GM12878 (cell line): ENCODE data around the gene SELENOT. TPM values are rescaled to one million over a fixed set of nuclear protein-coding genes. Genes with fewer than 3 reads are reported as not detected.
A peak's percentile ranks its signal among the peaks of the same experiment; 100 is the strongest.

ENCODE experiments used
- ATAC-seq: fragments of 200-7000 bp; cut with Tn5 transposase; 3 replicates; pipeline ENCODE4 v1.9.1; 2020; ENCODE audit warnings: mild to moderate bottlenecking, moderate library complexity
- BruUV-seq: library from RNA; stranded (reverse); fragments of 400-500 nt; replicated peaks from 2 replicates; lab custom pipeline; 2021; lab: Mats Ljungman, UMichigan
- CTCF ChIA-PET: fragments of 300-600 bp; sonication (Branson Sonifier 250); formaldehyde crosslinking; extraction: SDS; loops from one replicate; lab custom pipeline; 2021; ENCODE audit warnings: inconsistent platforms; lab: Yijun Ruan, JAX
- POLR2A ChIA-PET: fragments of 350-600 bp; formaldehyde crosslinking; extraction: SDS; loops from one replicate; lab custom pipeline; 2021; ENCODE audit warnings: inconsistent platforms; lab: Charles Lee
- RAD21 ChIA-PET: fragments of 300-600 bp; sonication (Branson Sonifier 250); formaldehyde crosslinking; loops from one replicate; lab custom pipeline; 2023; ENCODE audit warnings: antibody characterized with exemption; ENCODE audit not compliant: unreplicated experiment; lab: Charles Lee
- SMC1A ChIA-PET: fragments of 300-600 bp; sonication (Branson Sonifier 250); formaldehyde crosslinking; loops from one replicate; lab custom pipeline; 2023; ENCODE audit not compliant: unreplicated experiment, uncharacterized antibody; lab: Charles Lee
- DNase-seq: peaks from one replicate; pipeline ENCODE4 v3.0.0-alpha.2; 2011; ENCODE audit warnings: low read depth, low spot score
- FAIRE-seq: peaks from 3 replicates; lab custom pipeline; 2011; peaks lifted over from hg19 to GRCh38; lab: Jason Lieb, UNC
- H2AFZ ChIP-seq: 2 replicates; pipeline ENCODE4 v1.6.0; 2011; ENCODE audit warnings: low read depth, low read length, control low read depth; ENCODE audit not compliant: control insufficient read depth
- H3K27ac ChIP-seq: 2 replicates; pipeline ENCODE4 v1.5.1; 2011; ENCODE audit warnings: control low read depth; ENCODE audit not compliant: control insufficient read depth, insufficient read depth
- H3K27me3 ChIP-seq, 2 experiments: replicated peaks in 1 of 2; 2 replicates each; pipeline versions ENCODE4 v1.6.0 to v1.6.1; 2011; ENCODE audit warnings: low read length in 1 of 2; ENCODE audit not compliant: control insufficient read depth in 2 of 2, insufficient read depth in 2 of 2
- H3K36me3 ChIP-seq, 2 experiments: 2 replicates each; pipeline ENCODE4 v1.5.1; 2011; ENCODE audit warnings: low read length in 1 of 2; ENCODE audit not compliant: control insufficient read depth in 2 of 2, insufficient read depth in 2 of 2
- H3K4me1 ChIP-seq: 2 replicates; pipeline ENCODE4 v1.6.1; 2011; ENCODE audit warnings: mild to moderate bottlenecking, low read length, moderate library complexity, mixed read lengths; ENCODE audit not compliant: control insufficient read depth, insufficient read depth
- H3K4me2 ChIP-seq: 2 replicates; pipeline ENCODE4 v1.6.0; 2011; ENCODE audit warnings: control low read depth; ENCODE audit not compliant: control insufficient read depth, insufficient read depth
- H3K4me3 ChIP-seq: fragments of 200-600 bp; sonication (generic); 2 replicates; pipeline ENCODE4 v1.5.1; 2016
- H3K79me2 ChIP-seq: 2 replicates; pipeline ENCODE4 v1.6.0; 2011; ENCODE audit warnings: low read length; ENCODE audit not compliant: control insufficient read depth, insufficient read depth
- H3K9ac ChIP-seq: 2 replicates; pipeline ENCODE4 v1.8.0; 2011; ENCODE audit warnings: low read length, control low read depth, mixed read lengths; ENCODE audit not compliant: control insufficient read depth, insufficient read depth
- H3K9me3 ChIP-seq: replicated peaks from 3 replicates; pipeline ENCODE4 v1.5.1; 2011; ENCODE audit warnings: mild to moderate bottlenecking, low read length; ENCODE audit not compliant: control insufficient read depth, insufficient read depth
- H4K20me1 ChIP-seq: 2 replicates; pipeline ENCODE4 v1.6.0; 2011; ENCODE audit not compliant: control insufficient read depth, insufficient read depth
- ASH2L ChIP-seq: fragments of 300-600, 200-600 bp; sonication (generic); IDR thresholded peaks from 2 replicates; pipeline ENCODE4 v1.6.1; 2017; ENCODE audit warnings: low read depth, mild to moderate bottlenecking, borderline replicate concordance
- MXI1 ChIP-seq: fragments of 150-350 bp; IDR thresholded peaks from 2 replicates; pipeline ENCODE4 v1.6.1; 2011; ENCODE audit warnings: low read depth, mild to moderate bottlenecking, inconsistent platforms, low read length, improper control_type of control experiment
- PAX8 ChIP-seq: fragments of 450-650 bp; IDR thresholded peaks from 2 replicates; pipeline ENCODE4 v1.6.1; 2017; ENCODE audit warnings: mild to moderate bottlenecking, moderate library complexity
- POU2F2 ChIP-seq: IDR thresholded peaks from 3 replicates; pipeline ENCODE4 v1.6.1; 2011; ENCODE audit warnings: low read depth, mild to moderate bottlenecking, low read length, borderline replicate concordance
- RAD21 ChIP-seq: IDR thresholded peaks from 2 replicates; pipeline ENCODE4 v1.6.1; 2011; ENCODE audit warnings: mild to moderate bottlenecking, low read depth, low read length, moderate library complexity; ENCODE audit not compliant: insufficient read depth
- RFX5 ChIP-seq: IDR thresholded peaks from 2 replicates; pipeline ENCODE4 v1.6.1; 2011; ENCODE audit warnings: low read depth, low read length, improper control_type of control experiment
- ZNF217 ChIP-seq: fragments of 450-650 bp; IDR thresholded peaks from 2 replicates; pipeline ENCODE4 v1.6.1; 2017; ENCODE audit warnings: antibody characterized with exemption, mild to moderate bottlenecking
- WGBS: methylation state at CpG from one replicate; pipeline ENCODE4 v1.1.6; 2016; ENCODE audit warnings: low lambda C conversion rate; ENCODE audit not compliant: insufficient replicate concordance, insufficient coverage; ENCODE audit errors: missing lambda C conversion rate; 5-methylcytosine and 5-hydroxymethylcytosine counted together
- in situ Hi-C: fragments of 300-500 bp; cut with MboI; formaldehyde crosslinking; loops from 9 replicates; pipeline ENCODE4 v1.14.3; 2018; ENCODE audit warnings: mixed read lengths
- intact Hi-C: fragments of 100-400 bp; cut with micrococcal nuclease; formaldehyde crosslinking; loops from one replicate; pipeline ENCODE4 v1.14.2; 2022; ENCODE audit not compliant: unreplicated experiment
- polyA plus RNA-seq, 11 experiments: library from polyadenylated mRNA; depleted of rRNA in 4 of 11; unstranded in 6 of 11; stranded (reverse) in 5 of 11; fragments of >200 nt; fragmentation: Nextera tagmentation in 4 of 11; fragmentation: Illumina TruSeq in 1 of 11; extraction: Ambion mirVana in 4 of 11; extraction: Trizol in 1 of 11; gene quantifications; 1 replicate in 1 of 11; 2 replicates in 10 of 11; pipeline versions ENCODE4 v1.2.1 to v1.2.3, GENCODE V29; 2011 to 2016; ENCODE audit warnings: inconsistent platforms in 2 of 11, missing spikeins in 2 of 11, low read depth in 1 of 11
- total RNA-seq, 4 experiments: library from RNA; depleted of rRNA in 3 of 4; stranded (reverse); fragments of >200 nt in 3 of 4; fragmentation: Illumina TruSeq in 1 of 4; extraction: Trizol in 1 of 4; gene quantifications; 2 replicates each; pipeline versions ENCODE4 v1.2.1 to v1.2.3, GENCODE V29; 2013 to 2021
- TF ChIP-seq, protein P1 (sequence below): fragments of 450-650 bp; IDR thresholded peaks from 2 replicates; pipeline ENCODE4 v1.6.1; 2017; ENCODE audit warnings: mild to moderate bottlenecking, low read depth, inconsistent platforms; ENCODE audit not compliant: poor library complexity, severe bottlenecking
- TF ChIP-seq, protein P2 (sequence below): fragments of 450-650 bp; IDR thresholded peaks from 2 replicates; pipeline ENCODE4 v1.6.1; 2017; ENCODE audit warnings: mild to moderate bottlenecking, moderate library complexity
- TF ChIP-seq, protein P3 (sequence below): fragments of 450-650 bp; IDR thresholded peaks from 2 replicates; pipeline ENCODE4 v1.6.1; 2016; ENCODE audit warnings: mild to moderate bottlenecking
- TF ChIP-seq, protein P4 (sequence below): fragments of 450-650 bp; IDR thresholded peaks from 2 replicates; pipeline ENCODE4 v1.6.1; 2017; ENCODE audit warnings: low read depth, mild to moderate bottlenecking, moderate library complexity

Gene SELENOT
- total and polyA plus RNA-seq, 10 of the 15 experiments (the other 5 are each of a cell fraction or from before 2014, with no cell fraction given): 89.4 to 768 (median 261) TPM

DNA sequence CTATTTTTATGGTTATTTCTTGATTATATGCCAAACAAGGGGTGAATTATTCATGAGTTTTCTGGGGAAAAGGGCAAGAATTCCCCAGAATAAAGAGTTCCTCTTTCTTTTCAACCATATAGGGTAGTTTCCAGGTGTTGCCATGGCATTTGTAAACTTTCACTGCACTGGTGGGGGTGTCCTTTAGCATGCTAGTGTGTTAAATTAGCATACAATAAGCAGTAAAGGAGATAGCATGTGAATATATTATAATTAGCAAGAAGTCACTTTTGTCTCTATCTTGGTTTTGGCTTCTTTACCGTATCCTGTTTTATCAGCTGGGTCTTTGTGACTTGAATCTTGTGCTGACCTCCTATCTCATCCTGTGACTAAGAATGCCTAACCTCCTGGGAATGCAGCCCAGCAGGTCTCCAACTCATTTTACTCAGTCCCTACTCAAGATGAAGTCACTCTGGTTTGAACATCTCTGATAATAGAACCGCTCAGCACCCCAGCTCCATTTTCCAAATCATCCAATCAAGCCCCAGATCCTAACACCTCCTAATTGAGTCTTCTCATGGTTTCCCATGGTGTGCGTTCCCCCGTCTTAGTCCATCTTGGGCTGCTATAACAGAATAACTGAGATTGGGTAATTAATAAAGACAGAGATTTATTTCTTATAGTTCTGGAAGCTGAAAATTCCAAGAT is 3.4 kb upstream of the SELENOT start:
- Histone ChIP-seq H3K9me3 (no peaks in the 10 kb centered on the region; the same call in 2 of the 3 replicates), H2AFZ (no peak overlapping the region), H3K4me2 (peak overlapping the region; percentile 82), H3K4me1 (peaks cover 18% of the 10 kb centered on the region), H3K4me3 (peak overlapping the region; percentile 92), H3K79me2 (peaks cover 86% of the 10 kb centered on the region), H3K9ac (peak overlapping the region; percentile 66), H3K27ac (peak overlapping the region; percentile 88), H3K27me3 (no peaks in the 10 kb centered on the region), H4K20me1 (no peaks in the 10 kb centered on the region), H3K36me3 (no peaks in the 10 kb centered on the region)
- ATAC-seq: peak; percentile 40
- intact Hi-C loops: loop anchor here (2.0 to 5.0 kb wide), 3 partner anchors 53 to 187 kb away; partner anchors contain the start of genes EIF2A, ERICH6 and SERP1
- no peak for FAIRE-seq
- DNase-seq: no peak
- in situ Hi-C loops: no loop called here
- ChIA-PET POLR2A (interaction anchor here (0.6 to 5.0 kb wide), 6 partner anchors 11 to 163 kb away, joined by 3 to 33 read pairs (median 6); partner anchors contain the start of genes EIF2A, SERP1 and SIAH2), SMC1A (interaction anchor here (1.0 to 3.4 kb wide), 6 partner anchors 10 to 162 kb away, joined by 3 to 26 read pairs (median 4); partner anchors contain the start of genes EIF2A, ERICH6 and SERP1), RAD21 (interaction anchor here (0.6 to 3.4 kb wide), 3 partner anchors 17 to 214 kb away, joined by 3 to 25 read pairs (median 25); partner anchors contain the start of genes EIF2A and SERP1), CTCF (interaction anchor here (3.6 kb wide), 1 partner anchor 11 kb away, joined by 18 read pairs; no protein-coding TSS in a partner anchor)
- BruUV-seq: no TSS peak
- 44% methylated on average over 4 of the region's 4 CpGs for WGBS
- TF ChIP-seq RAD21 (no peak), RFX5 (peak; percentile 60; the same call in 1 of the 2 replicates), MXI1 (peak; percentile 67; the same call in 1 of the 2 replicates), POU2F2 (0 out of 3 replicates have a peak, but pooled peaks have one; percentile 31), PAX8 (no peak), ZNF217 (no peak), ASH2L (no peak)
- TF ChIP-seq, protein P1, sequence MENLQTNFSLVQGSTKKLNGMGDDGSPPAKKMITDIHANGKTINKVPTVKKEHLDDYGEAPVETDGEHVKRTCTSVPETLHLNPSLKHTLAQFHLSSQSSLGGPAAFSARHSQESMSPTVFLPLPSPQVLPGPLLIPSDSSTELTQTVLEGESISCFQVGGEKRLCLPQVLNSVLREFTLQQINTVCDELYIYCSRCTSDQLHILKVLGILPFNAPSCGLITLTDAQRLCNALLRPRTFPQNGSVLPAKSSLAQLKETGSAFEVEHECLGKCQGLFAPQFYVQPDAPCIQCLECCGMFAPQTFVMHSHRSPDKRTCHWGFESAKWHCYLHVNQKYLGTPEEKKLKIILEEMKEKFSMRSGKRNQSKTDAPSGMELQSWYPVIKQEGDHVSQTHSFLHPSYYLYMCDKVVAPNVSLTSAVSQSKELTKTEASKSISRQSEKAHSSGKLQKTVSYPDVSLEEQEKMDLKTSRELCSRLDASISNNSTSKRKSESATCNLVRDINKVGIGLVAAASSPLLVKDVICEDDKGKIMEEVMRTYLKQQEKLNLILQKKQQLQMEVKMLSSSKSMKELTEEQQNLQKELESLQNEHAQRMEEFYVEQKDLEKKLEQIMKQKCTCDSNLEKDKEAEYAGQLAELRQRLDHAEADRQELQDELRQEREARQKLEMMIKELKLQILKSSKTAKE: peak; percentile 47
- TF ChIP-seq, protein P2, sequence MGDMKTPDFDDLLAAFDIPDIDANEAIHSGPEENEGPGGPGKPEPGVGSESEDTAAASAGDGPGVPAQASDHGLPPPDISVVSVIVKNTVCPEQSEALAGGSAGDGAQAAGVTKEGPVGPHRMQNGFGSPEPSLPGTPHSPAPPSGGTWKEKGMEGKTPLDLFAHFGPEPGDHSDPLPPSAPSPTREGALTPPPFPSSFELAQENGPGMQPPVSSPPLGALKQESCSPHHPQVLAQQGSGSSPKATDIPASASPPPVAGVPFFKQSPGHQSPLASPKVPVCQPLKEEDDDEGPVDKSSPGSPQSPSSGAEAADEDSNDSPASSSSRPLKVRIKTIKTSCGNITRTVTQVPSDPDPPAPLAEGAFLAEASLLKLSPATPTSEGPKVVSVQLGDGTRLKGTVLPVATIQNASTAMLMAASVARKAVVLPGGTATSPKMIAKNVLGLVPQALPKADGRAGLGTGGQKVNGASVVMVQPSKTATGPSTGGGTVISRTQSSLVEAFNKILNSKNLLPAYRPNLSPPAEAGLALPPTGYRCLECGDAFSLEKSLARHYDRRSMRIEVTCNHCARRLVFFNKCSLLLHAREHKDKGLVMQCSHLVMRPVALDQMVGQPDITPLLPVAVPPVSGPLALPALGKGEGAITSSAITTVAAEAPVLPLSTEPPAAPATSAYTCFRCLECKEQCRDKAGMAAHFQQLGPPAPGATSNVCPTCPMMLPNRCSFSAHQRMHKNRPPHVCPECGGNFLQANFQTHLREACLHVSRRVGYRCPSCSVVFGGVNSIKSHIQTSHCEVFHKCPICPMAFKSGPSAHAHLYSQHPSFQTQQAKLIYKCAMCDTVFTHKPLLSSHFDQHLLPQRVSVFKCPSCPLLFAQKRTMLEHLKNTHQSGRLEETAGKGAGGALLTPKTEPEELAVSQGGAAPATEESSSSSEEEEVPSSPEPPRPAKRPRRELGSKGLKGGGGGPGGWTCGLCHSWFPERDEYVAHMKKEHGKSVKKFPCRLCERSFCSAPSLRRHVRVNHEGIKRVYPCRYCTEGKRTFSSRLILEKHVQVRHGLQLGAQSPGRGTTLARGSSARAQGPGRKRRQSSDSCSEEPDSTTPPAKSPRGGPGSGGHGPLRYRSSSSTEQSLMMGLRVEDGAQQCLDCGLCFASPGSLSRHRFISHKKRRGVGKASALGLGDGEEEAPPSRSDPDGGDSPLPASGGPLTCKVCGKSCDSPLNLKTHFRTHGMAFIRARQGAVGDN: peak; percentile 94
- TF ChIP-seq, protein P3, sequence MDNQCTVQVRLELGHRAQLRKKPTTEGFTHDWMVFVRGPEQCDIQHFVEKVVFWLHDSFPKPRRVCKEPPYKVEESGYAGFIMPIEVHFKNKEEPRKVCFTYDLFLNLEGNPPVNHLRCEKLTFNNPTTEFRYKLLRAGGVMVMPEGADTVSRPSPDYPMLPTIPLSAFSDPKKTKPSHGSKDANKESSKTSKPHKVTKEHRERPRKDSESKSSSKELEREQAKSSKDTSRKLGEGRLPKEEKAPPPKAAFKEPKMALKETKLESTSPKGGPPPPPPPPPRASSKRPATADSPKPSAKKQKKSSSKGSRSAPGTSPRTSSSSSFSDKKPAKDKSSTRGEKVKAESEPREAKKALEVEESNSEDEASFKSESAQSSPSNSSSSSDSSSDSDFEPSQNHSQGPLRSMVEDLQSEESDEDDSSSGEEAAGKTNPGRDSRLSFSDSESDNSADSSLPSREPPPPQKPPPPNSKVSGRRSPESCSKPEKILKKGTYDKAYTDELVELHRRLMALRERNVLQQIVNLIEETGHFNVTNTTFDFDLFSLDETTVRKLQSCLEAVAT: 0 out of 2 replicates have a peak, but pooled peaks have one; percentile 39
- TF ChIP-seq, protein P4, sequence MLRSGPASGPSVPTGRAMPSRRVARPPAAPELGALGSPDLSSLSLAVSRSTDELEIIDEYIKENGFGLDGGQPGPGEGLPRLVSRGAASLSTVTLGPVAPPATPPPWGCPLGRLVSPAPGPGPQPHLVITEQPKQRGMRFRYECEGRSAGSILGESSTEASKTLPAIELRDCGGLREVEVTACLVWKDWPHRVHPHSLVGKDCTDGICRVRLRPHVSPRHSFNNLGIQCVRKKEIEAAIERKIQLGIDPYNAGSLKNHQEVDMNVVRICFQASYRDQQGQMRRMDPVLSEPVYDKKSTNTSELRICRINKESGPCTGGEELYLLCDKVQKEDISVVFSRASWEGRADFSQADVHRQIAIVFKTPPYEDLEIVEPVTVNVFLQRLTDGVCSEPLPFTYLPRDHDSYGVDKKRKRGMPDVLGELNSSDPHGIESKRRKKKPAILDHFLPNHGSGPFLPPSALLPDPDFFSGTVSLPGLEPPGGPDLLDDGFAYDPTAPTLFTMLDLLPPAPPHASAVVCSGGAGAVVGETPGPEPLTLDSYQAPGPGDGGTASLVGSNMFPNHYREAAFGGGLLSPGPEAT: peak; percentile 90
